Gastrocnemius medialis (tissue), 4 donors: ENCODE results near the gene SYTL2.

ENCODE experiments used
- POLR2A ChIP-seq, 2 donors: fragments of 450-650 bp; IDR thresholded peaks; one replicate each; pipeline ENCODE4 v1.6.1; 2017; ENCODE audit warnings: antibody characterized with exemption in 2 of 2, mild to moderate bottlenecking in 2 of 2, moderate library complexity in 2 of 2
- TF ChIP-seq, protein P1 (sequence below), 5 experiments: fragments of 450-650 bp in 3 of 5; fragments of 200-600 bp in 2 of 5; sonication (generic) in 2 of 5; IDR thresholded peaks in 4 of 5; conservative IDR thresholded peaks in 1 of 5; 1 replicate in 4 of 5; 2 replicates in 1 of 5; pipeline ENCODE4 v1.5.1; 2016 to 2019; ENCODE audit warnings: antibody characterized with exemption in 5 of 5, mild to moderate bottlenecking in 3 of 5, moderate library complexity in 3 of 5

DNA sequence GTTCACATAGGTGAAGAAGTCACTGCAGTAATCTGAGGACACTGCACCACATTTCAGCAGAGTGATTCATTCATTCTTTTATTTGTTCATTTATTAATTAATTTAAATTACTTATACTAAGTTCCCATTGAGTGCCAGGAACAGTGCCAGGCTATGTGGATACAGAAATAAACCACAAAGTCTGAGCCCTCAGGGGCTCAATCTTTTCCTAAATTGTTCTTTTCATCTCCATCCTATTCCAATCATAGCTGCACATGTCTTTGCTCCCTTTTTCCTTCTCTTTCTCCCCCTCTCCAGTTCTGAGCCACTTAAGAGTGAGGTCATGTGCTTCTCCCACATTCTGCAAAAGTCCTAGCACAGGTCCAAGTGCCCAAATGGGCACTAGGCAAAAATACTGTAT, 4.9 kb downstream of the SYTL2 start:
- TF ChIP-seq, protein P1, sequence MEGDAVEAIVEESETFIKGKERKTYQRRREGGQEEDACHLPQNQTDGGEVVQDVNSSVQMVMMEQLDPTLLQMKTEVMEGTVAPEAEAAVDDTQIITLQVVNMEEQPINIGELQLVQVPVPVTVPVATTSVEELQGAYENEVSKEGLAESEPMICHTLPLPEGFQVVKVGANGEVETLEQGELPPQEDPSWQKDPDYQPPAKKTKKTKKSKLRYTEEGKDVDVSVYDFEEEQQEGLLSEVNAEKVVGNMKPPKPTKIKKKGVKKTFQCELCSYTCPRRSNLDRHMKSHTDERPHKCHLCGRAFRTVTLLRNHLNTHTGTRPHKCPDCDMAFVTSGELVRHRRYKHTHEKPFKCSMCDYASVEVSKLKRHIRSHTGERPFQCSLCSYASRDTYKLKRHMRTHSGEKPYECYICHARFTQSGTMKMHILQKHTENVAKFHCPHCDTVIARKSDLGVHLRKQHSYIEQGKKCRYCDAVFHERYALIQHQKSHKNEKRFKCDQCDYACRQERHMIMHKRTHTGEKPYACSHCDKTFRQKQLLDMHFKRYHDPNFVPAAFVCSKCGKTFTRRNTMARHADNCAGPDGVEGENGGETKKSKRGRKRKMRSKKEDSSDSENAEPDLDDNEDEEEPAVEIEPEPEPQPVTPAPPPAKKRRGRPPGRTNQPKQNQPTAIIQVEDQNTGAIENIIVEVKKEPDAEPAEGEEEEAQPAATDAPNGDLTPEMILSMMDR (IDR thresholded peaks at IDR 0.05 in 4 of 5, conservative IDR thresholded peaks at IDR 0.05 in 1 of 5): no peak
- TF ChIP-seq POLR2A (IDR thresholded peaks at IDR 0.05): no peak
